HG02852 (cell line): Measurements from ENCODE around the gene C16orf78.

ENCODE experiments used
- ATAC-seq: cut with Tn5 transposase; IDR thresholded peaks from one replicate; pipeline ENCODE4 v1.9.1; 2021; ENCODE audit warnings: mild to moderate bottlenecking, moderate library complexity; ENCODE audit not compliant: unreplicated experiment

C16orf78 gene, protein sequence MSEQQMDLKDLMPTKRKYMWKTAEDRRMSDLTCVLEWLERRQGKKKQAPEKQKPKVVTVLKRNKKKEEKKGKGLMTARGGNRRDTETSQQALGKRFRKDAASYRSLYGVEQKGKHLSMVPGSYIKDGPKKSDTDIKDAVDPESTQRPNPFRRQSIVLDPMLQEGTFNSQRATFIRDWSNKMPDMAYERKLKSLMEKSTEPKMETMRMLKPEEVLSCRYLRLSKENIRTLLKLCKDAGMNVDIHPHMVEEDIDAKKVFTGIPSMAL

GRCh38 chr16:49373504-49373903 is at the start of gene C16orf78:
Gene C16orf78, plus strand, starts transcription at chr16:49373804. Its CDS starts 136 bp downstream, at chr16:49373940.
- ATAC-seq, result no peak

GRCh38 chr16:49324703-49325102 is 48.9 kb upstream of the C16orf78 start:
- ATAC-seq, result no peak

DNA sequence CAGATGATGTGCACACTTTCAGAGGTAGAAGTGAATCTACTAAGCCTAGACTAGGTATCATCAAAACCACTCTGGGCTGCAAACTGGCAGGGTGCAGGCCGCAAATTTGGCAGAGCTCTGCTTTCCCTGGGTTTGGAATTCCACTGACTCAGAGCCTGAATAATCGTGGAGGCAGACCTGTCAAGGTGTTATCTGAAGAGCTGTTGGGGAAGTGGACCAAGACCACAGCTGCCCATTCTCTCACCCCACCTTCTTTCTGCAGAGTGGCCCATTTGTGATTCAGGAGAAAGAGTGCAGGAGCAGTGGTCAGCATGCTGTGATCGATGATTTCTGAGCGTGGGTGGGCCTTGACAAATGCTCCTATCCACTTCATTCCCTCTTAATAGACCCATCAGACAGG is 46.1 kb upstream of the C16orf78 start:
- no peak for ATAC-seq

GRCh38 chr16:49328325-49328724 is 45.3 kb upstream of the C16orf78 start:
- ATAC-seq, result no peak

DNA sequence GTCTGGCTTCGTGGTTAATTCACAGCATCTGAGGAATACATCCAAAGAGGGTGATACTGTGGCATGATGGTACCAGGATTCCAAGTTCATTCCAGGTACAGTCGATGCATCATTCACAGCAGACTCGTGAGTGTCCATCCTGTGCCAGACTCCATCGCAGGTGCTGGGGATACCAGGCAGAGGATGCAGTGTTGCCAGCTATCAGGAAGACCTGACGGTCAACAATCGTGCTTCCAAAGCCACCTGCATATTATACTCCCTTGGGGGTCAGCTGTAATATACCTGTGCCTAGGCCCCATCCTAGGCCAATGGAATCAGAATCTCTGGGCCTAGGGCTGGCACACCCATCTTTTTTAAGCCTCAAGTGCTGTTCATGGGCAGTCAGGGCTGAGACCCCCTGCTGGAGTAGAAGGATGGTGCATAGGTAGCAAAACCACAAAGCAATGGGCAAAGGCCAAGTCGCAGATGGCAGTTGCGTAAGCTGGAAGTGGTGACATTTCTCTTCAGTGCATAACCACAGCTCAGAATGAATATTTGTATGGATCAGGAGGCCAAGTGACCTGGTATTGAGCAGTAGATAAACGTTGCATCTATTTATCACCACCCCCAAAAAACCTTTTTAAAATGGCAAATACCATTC is 42.9 kb upstream of the C16orf78 start:
- ATAC-seq, result no peak

DNA sequence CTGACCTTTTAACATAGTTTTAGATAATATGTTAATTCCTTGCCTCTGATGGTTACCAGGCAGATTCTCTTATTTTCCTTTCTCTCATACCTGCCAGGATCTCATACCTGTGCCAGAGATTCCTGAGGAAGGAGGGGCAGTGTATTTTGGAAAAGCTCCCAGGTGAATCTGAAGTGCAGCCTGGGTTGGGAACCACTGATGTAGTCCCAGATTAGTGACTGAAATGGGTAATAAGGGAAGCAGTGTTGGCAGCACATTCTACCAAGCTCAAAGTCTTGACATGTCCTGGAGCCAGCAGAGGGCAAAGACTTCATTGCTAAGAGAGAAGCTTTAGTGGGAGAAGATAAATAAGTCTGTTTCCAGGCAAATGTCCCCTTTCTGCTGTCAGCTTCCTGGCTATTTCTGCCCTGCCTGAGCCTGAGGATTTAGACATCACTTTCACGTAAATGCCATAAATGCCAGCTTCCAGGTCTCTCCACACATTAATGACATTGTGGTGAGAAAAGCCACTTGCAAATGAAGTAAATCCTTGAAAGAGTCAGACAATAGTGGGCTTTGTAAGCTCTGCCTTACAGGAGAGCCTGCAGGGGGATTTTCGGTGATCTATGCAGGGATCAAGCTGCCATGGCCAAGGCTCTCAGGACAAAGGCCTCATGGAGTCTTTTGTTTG is 40.9 kb upstream of the C16orf78 start:
- ATAC-seq, result no peak

GRCh38 chr16:49333259-49333597 is 40.4 kb upstream of the C16orf78 start:
- ATAC-seq, result no peak

DNA sequence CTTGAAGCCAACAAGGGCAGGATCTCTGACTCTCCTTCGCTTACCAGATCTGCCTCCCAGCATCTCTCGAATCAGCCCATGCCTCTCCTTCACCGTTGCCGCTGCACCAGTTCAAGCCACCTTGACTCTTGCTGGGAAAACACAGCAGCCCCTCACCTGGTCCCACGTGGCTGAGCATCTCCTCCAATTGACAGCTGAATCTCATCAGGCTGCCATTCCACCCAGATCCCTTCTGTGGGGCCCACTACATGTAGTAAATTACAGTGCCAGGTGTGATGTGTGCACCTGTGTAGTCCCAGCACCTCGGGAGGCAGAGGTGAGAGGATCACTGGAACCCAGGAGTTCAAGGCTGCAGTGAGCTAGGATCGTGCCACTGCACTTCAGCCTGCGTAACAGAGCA is 37.8 kb upstream of the C16orf78 start:
- no peak for ATAC-seq

DNA sequence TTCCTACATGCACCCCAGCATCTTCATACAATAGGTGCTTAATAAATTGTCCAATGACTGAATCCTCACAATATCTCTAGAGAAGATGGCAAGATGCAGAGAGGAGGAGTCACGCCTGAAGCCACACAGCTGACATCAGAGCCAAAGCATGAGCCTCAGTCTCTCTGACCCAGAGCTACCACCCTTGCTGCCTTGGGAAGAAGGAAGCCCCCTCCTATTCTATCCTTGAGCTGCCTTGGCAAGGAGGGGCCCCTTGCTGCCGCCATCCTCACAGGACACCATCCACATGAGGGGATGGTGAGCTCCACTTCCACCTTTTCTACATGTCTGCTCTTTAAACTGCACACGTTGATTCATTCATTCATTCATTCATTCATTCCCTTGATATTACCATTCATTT is 37.0 kb upstream of the C16orf78 start:
- no peak for ATAC-seq

DNA sequence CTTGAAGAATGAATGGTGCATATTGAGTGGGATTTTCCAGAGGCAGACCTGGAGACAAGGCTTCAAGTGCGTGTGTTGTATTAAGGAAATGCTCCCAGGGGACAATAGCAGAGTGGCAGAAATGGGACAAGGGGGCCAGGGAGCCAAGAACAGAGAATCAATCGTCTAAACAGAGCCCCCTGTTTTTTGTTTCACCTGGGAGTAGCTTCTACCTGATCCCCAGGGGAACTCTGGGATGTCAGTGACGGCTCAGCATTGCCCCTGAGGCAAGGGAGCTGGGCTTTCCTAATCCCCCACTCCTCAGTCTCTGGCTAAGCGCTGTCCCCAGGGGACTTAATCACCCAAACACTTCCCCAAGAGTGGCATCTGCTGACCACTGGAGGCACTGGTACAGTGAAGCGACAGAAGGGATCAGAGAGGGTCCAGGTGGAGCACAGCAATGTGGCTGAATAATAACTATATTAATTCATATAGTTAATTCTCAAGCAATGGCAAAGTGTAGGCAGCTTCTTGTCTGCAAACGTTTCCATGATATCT is 35.7 kb upstream of the C16orf78 start:
- ATAC-seq, result no peak

- ATAC-seq, result no peak
Measured at GRCh38 chr16:49338611-49339265, 34.9 kb upstream of the C16orf78 start.

- ATAC-seq, result no peak
Measured at GRCh38 chr16:49340466-49340865, 33.1 kb upstream of the C16orf78 start.

GRCh38 chr16:49341706-49342105 is 31.9 kb upstream of the C16orf78 start:
- ATAC-seq, result no peak

DNA sequence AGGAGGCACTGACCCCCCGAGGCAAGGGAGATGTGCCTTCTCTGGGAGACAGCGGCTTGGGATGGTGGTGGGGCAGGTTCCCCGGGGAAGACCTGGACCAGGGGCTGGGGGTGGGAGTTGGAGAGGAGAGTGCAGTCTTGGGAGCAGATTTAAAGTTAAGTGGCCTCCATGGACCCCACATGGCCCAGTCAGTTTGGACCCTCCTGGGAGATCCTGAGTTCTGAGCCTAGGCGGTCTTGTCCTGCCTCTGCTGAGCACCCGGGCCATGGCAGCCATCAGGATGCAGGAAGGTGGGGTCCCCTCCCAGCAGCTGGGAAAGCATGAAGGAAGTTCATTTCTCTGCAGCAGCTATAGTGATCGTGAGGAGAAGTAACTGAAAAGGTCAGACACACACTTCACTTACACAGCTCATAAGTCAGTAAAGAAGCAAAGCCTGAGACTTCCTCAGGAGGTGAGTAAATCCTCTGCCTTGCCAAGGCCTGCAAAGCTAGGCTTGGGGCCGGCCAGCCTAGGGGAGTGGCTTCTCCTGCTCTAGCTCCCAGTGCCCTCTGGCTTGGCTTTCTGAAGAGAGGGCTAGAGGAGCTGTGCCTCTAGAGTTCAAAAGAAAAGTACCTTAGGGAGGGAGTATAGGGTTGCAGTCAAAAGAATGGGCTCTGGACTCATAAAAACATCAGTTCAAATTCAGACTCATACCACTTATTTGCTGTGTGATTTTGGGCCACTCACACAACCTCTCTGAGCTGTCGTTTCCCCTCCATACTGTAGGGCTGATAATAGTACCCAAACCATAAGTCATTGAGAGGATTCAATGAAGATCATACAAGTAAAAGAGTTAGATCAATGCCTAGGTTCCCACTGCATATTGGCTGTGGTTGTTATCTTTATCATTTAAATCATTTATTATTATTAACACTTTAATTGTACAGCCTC is 31.0 kb upstream of the C16orf78 start:
- ATAC-seq, result no peak

- no peak for ATAC-seq
Measured at GRCh38 chr16:49343291-49343690, 30.3 kb upstream of the C16orf78 start.

DNA sequence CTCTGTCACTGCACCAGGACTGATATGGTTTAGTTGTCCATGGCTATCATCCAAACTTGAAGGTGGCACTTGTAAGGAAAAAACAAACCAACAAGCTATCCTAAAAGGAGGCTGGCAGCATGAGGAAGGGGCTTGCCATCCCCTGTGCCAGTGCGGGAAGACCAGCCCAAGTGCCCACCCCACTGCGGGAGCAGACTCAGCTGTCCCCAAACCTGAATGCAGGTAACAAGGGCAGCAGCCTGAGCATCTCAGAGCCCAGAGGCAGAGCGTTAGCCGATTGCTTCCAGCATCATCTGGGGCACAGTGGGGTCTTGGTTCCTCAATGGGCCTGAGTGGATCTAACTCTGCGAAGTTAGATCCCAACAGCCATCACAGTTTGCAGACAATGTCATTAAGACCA is 29.2 kb upstream of the C16orf78 start:
- ATAC-seq, result no peak

DNA sequence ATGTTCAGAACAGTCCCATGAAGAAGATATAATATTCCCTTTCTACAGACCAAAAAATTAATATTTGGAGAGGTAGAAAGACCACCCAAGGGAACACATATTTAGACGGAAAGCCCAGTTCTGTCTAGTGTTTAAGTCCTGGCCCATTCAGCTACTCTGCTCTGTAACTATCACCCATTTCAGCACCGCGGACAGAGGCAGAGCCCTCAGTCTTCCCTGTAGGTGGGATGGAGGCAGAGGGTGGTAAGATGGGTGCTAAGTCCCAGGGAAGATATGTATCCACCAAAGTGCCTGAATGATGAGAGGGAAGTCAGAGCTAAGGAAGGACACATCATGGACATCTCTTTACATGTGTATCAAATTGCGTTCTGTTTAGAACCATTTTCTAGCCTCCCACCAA is 27.8 kb upstream of the C16orf78 start:
- no peak for ATAC-seq

DNA sequence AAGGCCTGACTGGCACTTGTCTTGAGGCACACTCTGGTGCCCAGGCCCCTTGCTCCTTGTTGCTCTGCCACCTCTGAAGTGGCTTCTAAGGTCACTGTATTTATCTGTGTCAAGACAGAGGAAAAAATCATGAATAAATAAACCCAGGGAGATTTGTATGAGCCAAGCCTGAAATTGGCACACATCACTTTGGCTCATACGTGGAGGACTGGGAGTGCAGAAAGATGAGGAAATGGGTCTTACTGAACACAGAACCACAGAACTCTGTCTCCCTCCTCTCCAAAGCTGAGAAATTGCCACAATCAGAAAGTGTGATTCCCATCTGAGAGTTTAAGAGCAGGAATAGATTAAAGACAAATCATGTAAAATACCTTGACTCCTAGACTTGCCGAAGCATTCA is 27.1 kb upstream of the C16orf78 start:
- no peak for ATAC-seq

- no peak for ATAC-seq
Measured at GRCh38 chr16:49347476-49347875, 26.1 kb upstream of the C16orf78 start.

GRCh38 chr16:49348408-49349176 is 25.0 kb upstream of the C16orf78 start:
- ATAC-seq, result no peak
